Measurements from ENCODE around the gene RBFOX1.

RBFOX1 gene

DNA sequence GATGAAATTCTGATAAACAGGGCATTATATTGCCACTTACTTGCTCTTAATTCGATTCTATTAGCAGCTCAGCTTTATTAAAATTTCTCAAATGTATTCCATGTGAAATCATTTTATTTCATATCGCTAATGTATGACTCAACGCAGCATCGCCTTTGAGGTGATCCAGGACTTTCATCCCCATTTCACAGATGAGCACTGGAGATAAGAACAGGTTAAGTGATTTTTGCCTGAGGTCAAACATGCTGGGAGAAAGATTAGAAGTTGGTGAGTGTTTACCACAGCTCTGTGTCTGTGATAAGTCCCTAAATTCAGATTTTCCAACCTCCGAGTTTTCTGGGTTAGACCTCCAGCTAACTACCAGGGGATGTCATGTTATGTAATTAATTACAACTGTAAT, 43.6 kb downstream of the RBFOX1 start:
- no peak for DNase-seq

GRCh38 chr16:7377231-7377630, 44.6 kb downstream of the RBFOX1 start:
- DNase-seq, result no peak

GRCh38 chr16:7378024-7378695, 45.5 kb downstream of the RBFOX1 start:
- DNase-seq, result no peak

DNA sequence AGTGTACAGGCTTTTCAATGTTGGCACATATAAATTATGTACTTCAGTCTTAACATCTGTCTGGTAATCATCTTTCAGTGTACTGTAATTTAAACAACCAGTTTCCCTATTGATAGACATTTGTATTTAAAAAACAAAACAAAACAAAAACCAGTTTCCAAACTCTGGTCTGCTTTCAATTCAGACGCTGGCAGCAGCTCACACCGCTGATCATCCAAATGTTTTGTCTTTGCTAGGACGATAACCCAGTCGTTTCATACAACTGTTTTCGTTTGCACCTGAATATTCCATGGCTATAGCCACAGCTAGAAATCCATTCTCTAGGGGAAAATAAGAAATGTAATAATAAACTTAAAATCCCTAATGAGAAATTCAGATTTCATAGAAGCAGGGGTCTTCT, 47.8 kb downstream of the RBFOX1 start:
- no peak for DNase-seq

- no peak for DNase-seq
Observed at GRCh38 chr16:7380911-7381310, 48.3 kb downstream of the RBFOX1 start.

- DNase-seq, result no peak
Observed at GRCh38 chr16:7381671-7382070, 49.0 kb downstream of the RBFOX1 start.

DNA sequence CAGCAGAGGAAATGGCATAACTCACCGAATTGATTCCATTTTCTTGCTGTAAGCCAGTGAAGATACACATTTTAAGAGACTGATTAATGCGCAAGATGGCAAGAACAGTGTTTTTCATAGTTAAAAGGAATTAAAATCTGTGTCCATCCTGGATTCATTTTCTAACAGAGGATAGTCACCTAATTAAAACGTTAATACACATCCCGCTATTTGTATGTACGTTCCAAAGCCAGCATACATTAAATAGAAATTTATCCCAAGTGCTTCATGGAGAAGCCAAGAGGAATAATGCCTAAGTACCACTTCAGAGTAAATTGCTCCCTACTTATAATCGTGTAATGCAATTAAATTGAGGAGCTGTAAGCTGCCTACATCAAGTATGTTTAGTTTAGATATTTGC, 49.9 kb downstream of the RBFOX1 start:
- DNase-seq, result peak; percentile 37

- no peak for DNase-seq
Observed at GRCh38 chr16:7390974-7391373, 58.3 kb downstream of the RBFOX1 start.

- no peak for DNase-seq
Observed at GRCh38 chr16:7391694-7392093, 59.0 kb downstream of the RBFOX1 start.

DNA sequence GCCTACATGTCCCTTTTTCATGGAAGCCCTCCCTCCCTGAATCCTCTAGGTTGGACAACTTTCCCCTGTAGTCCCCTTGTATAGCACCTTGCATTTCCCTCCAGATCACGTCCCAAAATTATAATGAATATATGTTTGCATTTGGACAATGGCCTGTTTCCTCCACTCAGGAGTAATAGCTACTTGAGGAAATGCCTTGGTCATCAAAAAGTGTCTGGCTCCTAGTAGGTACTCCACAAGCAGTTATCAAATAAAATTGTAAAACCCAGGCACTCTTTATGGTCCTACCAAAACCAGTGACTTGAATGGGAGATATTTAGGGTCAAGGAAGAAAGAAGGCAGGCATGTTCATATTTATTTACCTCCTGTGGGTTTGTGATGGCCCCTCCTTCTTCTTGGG, 59.6 kb downstream of the RBFOX1 start:
- no peak for DNase-seq

- no peak for DNase-seq
Observed at GRCh38 chr16:7393680-7394079, 61.0 kb downstream of the RBFOX1 start.

GRCh38 chr16:7394720-7395336, 62.2 kb downstream of the RBFOX1 start:
- DNase-seq, result no peak

- no peak for DNase-seq
Observed at GRCh38 chr16:7397901-7398300, 65.3 kb downstream of the RBFOX1 start.

DNA sequence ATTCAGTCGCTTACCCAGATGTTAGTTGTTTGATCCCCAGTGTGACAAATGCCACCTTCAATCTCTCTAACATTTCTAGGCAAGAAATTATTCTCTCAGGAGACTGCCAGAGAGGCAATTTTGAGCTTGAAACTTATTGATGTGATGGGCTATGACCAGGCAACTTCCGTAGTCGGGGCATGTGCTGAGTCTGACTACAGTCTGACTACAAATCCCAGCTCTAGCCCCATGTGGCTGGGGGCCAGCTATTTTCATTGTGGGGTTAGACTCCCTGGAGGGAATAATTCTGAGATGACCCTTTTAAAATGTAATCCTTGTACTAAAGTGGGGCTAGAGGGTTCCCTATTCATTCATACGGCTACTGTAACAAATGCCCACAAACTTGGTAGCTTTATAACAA, 65.9 kb downstream of the RBFOX1 start:
- DNase-seq, result no peak

DNA sequence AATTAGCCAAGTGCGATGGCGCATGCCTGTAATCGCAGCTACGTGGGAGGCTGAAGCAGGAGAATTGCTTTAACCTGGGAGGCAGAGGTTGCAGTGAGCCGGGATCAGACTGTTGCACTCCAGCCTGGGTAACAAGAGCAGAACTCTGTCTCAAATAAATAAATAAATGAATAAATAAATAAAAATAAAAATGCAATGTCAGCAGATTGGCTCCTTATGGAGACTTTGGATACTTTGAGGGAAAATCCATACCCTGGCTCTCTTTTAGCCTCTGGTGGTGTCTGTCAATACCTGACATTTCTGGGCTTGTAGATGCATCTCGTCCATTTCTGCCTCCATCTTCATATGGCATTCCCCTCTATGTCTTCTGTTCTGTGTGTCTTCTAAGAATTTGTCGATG, 66.7 kb downstream of the RBFOX1 start:
- no peak for DNase-seq

DNA sequence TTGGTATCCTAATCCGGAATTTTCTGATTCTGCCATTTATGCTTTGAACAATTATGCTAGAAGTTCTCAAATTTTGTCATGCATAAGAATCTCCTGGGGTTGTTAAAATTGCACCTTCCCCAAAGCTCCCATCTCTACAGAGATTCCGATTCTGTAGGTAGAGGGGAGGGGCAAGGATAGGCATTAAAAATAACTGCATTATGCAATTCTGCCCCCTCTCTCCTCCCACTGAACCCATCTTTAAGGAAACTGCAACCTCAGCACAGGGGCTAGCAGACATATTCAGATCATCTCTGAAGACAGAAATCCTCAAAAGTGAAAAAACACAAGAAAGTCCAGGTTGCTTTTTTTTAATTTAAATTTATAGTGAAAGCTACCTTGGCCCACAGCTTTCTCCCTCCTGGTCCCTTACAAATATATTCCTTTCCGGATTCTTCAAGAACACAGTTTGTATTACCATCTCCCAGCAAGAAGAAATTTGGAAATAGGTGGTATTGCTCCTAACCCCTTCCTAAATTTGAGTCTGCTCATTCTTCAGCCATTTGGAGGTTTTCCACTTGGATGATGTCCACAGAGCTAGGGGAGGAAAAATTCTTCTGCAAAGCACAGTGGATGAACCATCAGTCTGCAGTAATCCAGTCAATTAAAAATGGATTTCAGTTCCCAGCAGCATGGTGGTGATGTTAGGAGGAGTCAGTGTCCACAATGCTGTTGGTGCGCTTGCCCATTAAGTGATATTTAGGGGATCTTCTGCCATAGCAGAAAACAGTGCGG, 67.7 kb downstream of the RBFOX1 start:
- DNase-seq, result no peak

- no peak for DNase-seq
Observed at GRCh38 chr16:7404217-7404616, 71.6 kb downstream of the RBFOX1 start.

GRCh38 chr16:7405166-7405565, 72.5 kb downstream of the RBFOX1 start:
- DNase-seq, result peak; percentile 58

DNA sequence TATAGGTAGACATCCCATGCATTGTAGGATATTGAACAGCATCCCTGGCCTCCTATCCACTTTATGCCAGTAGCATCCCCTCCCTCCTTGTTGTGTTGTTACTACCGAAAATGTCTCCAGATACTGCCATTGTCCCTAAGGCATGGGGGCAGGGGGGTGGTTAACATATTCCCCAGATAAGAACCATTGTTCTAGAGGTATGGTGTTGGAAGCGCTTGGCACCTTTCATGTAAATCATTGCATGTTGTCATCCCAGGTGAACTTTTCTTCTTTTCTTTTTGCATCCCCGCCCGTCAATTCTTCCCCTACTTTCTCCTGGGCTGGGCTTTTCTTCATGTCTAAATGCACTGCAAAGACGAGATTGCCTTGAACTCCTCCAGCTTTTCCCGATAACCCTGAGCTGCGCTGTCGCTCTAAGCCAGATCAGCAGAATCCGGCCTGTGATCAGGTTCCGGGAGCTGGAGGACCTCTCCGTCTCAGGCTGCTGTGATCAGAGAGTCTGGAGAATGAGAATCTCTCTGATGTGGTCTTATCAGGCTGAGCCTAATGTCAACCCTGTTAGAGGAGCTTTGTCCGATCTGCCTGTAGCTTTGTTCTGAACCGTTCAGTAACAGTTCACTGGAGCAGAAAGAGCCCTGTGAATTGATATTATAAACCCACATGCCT, 76.2 kb downstream of the RBFOX1 start:
- DNase-seq, result no peak

DNA sequence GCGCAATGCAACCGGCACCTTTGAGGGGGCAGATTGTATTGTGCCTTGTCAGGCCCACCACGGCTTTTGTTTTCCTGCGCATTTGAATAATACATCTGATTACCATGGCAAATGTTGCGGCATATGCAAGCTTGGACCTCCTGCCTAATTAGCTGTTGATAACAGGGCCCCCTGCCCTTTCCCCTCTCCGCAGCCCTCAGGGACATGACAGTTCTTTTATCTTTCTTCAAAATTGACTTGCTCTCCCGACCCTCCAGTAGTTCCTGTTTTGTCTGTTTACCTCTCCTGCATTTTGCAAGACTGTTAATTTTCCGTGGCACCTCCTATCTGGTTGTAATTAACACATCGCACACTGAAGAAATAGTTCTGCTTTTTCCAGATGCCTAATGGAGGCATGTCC, 86.8 kb downstream of the RBFOX1 start:
- no peak for DNase-seq

DNA sequence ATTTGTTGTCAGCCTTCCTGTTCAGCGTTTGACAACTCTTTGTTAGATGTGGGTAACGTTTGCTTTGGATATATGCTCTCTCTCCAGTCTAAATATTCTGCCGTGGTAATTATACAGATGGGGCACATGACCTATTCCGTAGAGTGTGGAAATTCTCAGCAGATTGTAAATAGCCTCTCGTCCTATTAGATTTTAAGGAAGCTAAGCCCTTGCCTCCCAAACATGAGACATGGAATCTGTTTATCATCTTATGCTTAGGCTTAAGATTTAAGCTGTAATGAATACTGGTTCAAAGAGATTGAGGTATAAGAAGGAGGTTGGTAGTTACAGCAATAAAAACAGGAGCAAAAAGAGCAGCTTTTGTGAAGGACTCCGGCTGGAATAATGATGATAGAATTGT, 87.4 kb downstream of the RBFOX1 start:
- DNase-seq, result no peak

DNA sequence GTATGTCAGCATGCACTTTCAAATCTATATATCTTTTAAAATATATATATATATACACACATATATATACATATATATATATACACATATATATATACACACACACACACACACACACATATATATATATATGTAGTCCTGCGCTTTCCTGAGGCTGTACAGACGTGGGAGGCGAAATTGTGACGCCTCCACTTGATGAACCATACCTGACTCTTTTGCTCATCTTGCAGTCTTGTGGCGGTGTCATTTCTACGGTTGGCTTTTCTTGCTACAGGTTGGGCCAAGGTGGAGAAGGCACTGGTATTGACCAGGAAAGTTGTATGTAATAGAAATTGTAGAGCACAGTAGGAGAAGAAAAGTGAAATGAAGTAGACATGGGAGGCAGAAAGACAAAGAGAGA, 88.2 kb downstream of the RBFOX1 start:
- DNase-seq, result no peak

DNA sequence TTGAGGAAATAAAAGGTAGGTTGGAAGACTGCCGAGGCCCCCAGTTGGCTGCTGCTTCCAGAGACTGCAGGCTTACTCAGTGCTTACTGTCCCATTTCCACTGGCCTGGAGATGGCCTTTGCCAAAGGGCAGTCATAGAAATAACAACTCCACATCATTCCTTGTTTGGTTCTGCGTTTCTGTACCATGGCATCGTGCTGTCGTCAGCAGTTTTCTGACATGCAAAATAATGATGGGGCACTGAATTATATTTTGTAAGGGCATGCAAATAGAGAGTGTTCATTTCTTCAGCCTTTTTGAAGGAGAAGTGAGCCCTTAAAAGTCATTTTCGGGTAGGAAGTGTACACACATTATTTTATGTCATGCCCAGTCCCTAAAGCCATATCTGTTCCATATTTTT, 88.9 kb downstream of the RBFOX1 start:
- DNase-seq, result no peak

All from NCI-H187 treated with DMSO at 0.1 percent for 48 hours (cell line).